ENCODE measurements around the gene CAPZB.

DNA sequence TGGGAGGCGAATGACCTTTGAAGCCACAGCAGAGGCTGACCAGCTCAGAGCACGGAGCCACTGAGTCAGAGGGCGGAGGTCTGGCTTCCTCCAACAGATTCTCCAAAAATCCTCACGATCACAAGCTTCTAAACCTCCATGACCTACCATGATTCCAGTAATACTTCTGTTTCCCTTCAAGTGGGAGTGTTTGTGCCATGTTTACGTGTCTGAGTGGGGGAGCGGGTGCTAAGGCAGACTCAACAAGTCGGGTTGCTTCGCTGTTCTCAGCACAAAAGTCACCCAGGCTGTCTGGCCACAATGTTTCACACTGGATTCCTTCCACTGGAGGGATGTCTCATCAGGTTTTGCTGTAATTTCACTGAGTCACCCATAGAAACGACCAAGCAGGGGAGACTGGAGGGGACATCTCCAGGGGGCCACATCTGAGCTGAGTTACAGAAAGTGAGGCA lies 87.0 kb downstream of the CAPZB start:
- TF ChIP-seq CTCF (IDR thresholded peaks at IDR 0.05) (peak in 4 of 5 experiments; percentile 13 to 45 (median 24)), POLR2A (IDR thresholded peaks at IDR 0.05) (no peak), EP300 (IDR thresholded peaks at IDR 0.05; ENCODE audit: low read depth) (no peak), POLR2AphosphoS5 (IDR thresholded peaks at IDR 0.05) (peak; percentile 41 to 76 (median 76))

All from transverse colon (tissue), 4 donors.